H1 (cell line): Measurements from ENCODE around the gene USP36. TPM values are rescaled to one million over a fixed set of nuclear protein-coding genes. Genes with fewer than 3 reads are reported as not detected.

ENCODE experiments used
- CBX8 ChIP-seq: fragments of 300-800, 300-1000 bp; sonication (generic); IDR thresholded peaks from 2 replicates; pipeline ENCODE4 v1.7.1; 2016; ENCODE audit warnings: low read depth, low read length, borderline replicate concordance
- polyA plus RNA-seq, 7 experiments: library from polyadenylated mRNA; depleted of rRNA in 3 of 7; stranded (reverse) in 5 of 7; unstranded in 2 of 7; fragments of >200 nt in 5 of 7; fragments of 200-250 nt in 2 of 7; gene quantifications; 1 replicate in 5 of 7; 2 replicates in 1 of 7; 4 replicates in 1 of 7; pipeline versions ENCODE4 v1.2.1 to v1.2.3, GENCODE V29; 2011 to 2013; ENCODE audit warnings: missing spikeins in 2 of 7, mixed read lengths in 2 of 7
- total RNA-seq: library from RNA; stranded (reverse); fragmentation: NEBNext Ultra II Directional; extraction: Animal tissue kit (Norgen Biotek cat#: 25700); gene quantifications from 2 replicates; pipeline ENCODE4 v1.2.1, GENCODE V29; 2021

Gene USP36
- total and polyA plus RNA-seq, 2 of the 8 experiments (the other 6 are each of a cell fraction or from before 2014, with no cell fraction given), result 40.7 to 67.7 TPM

- TF ChIP-seq CBX8, result no peak
Observed at GRCh38 chr17:78780335-78780734, 60.3 kb downstream of the USP36 start (continued).
